ENCODE data around the gene RPL13A.

Gene RPL13A

DNA sequence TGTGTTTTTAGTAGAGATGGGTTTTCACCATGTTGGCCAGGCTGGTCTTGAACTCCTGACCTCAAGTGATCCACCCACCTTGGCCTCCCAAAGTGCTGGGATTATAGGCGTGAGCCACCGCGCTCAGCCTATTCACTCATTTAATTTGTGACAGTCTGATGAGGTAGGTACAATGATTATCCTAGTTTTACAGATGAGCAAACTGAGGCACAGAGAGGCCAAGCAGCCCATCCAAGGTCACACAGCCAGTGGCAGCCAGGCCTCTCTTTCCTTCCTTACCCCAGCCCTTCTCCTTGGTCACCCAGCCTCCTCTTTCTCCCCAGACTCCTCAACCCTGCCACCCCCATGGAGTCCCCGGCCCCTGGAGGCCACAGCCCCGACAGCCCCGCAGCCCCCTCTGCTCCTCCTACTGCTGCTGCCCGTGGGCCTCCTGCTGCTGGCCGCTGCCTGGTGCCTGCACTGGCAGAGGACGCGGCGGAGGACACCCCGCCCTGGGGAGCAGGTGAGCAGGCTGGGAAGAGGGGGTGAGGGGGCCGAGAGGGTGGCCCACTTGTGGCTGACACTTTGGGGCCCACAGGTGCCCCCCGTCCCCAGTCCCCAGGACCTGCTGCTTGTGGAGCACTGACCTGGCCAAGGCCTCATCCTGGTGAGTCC lies 7.3 kb upstream of the RPL13A start:
- DNase-seq (ENCODE audit: low read depth in 1 of 2, low spot score in 1 of 2): no peak

DNA sequence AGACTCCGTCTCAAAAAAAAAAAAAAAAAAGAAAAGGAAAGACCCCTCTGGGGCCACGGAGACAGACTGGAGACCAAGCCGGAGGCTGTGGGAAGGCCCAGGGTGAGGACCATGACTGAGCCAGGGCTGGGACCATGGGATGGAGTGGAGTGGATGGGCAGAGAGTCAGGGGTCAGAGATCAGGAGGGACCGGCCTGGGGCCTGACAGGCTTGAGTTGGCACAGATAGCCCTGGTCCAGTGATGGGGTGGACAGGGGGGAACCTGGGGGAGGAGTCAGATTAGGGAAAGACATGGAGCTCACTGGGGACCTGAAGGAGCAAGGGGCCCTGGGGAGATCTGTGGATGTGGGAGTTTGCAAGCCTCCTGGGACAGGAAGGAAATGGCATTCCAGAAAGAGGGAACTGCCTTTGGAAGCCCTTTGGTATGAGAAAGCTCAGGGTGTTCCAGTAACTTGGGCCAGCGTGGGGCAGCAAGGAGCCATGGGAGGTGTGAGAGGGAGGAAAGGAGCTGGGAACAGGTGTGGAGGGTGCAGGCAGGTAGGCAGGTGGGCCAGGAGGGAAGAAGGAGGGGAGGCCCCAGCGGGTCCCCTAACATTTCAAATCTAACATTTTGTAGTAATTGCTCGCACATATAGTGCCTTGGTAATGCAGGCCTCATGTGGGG lies 6.3 kb upstream of the RPL13A start:
- DNase-seq (ENCODE audit: low read depth in 1 of 2, low spot score in 1 of 2): no peak

GRCh38 chr19:49486232-49486631 lies 1.2 kb upstream of the RPL13A start:
- no peak for DNase-seq (ENCODE audit: low read depth in 1 of 2, low spot score in 1 of 2)

DNA sequence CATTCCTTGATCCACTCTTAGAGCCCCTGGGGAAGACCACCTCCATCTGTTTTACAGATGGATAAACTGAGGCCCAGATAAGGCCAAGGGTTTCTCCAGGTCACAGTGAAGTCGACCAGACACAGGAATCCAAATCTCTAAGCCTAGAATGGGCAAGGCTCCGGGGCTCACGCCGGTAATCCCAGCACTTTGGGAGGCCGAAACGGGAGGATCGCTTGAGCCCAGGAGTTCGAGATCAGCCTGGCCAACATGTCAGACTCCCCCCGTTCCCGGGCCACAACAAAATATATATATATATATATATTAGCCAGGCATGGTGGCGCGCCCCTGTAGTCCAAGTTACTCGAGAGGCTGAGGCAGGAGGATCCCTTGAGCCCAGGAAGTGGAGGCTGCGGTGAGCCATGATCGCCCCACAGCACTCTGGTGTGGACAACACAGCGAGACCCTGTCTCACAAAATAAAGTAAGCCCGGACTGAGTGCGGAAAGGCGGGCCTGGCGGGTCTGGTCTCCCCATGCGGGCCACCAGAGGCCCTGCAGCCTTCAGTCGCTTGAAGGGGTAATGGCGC lies 615 bp upstream of the RPL13A start:
- no peak for DNase-seq (ENCODE audit: low read depth in 1 of 2, low spot score in 1 of 2)

DNA sequence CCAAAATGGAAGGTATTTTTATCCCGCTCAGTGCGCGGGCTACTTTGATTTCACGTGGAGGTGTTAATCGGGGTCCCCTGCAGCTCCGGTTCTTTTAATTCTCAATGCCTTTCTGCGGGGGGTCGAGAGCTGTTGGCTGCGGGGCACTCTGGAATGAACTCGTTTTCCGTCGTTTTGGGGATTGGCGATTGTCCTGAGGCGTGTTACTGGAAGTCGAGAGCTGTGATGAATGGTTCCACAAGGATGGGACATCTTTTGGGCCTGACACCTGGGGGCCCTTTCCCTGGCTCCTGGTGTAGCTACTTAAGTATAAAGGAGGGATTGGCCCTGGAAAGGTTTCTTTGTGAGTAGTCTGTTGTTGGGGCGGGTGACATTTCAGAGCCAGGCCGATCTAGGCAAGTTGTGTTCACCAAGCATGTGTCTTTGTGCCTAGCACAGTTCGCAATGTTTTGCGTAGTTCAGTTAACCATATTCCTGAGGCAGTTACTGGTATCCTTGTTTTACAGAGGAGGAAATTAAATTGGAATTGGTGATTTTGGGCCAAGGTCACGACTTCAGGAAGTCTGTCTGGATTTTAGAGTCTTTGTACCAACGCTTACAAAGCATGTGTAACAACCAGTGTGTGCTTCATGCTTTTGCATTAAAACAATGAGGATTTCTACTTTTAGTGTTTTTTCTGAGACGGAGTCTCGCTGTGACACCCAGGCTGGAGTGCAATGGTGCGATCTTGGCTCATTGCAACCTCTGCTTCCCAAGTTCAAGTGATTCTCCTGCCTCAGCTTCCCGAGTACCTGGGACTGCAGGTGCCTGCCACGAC lies 846 bp downstream of the RPL13A start:
- no peak for DNase-seq (ENCODE audit: low read depth in 1 of 2, low spot score in 1 of 2)

- DNase-seq (ENCODE audit: low read depth in 1 of 2, low spot score in 1 of 2): no peak
Observed at GRCh38 chr19:49488863-49489537, 1.6 kb downstream of the RPL13A start.

DNA sequence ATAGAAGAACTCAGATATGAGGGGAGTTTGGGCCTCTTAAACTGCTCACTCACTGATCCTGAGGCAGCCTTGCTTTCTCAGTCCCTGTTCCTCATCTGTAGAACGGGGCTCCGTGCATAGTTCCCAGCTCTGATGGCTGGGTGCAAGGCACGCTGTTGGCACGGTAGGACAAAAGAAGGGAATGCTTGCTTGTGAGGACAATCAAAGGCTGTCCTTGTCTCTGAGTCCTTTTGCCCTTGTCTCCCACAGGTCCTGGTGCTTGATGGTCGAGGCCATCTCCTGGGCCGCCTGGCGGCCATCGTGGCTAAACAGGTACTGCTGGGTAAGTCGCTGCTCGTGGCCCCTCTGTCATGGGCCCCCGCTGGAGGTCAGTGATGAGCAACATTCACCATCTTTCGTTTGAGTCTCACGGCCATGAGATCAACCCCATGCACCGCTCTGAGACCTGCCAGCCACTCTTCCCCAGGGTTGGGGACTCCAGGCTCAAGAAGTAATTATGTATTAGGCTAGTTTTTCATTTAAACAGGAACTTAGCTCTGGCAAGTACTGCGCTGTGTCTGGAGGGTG lies 2.3 kb downstream of the RPL13A start:
- no peak for DNase-seq (ENCODE audit: low read depth in 1 of 2, low spot score in 1 of 2)

DNA sequence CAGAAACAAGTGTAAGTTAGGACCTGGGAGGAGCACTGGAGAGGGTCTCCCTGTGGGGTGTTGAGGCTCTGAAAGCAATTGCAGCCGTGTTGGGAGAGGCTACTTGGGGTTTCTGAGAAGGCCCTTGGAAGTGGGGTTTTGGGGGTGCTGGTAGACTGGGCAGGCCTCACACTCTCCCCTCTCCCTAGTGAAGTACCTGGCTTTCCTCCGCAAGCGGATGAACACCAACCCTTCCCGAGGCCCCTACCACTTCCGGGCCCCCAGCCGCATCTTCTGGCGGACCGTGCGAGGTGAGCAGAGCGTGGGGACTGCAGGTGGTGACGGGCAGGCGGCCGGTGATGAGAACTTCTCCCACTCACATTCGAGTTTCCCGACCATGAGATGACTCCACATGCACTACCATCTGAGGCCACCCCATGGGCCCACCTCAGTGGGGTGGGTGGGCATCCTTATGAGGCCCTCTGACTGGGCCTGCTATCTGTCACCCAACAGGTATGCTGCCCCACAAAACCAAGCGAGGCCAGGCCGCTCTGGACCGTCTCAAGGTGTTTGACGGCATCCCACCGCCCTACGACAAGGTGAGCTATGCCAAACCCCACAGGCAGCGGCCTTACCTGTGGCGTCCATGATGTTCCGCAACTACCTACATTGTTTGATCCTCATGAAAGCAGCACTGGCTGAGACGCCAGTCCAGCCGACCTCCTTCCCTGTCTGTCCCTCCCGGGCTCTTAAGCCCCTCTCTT lies 3.0 kb downstream of the RPL13A start:
- DNase-seq (ENCODE audit: low read depth in 1 of 2, low spot score in 1 of 2): no peak

DNA sequence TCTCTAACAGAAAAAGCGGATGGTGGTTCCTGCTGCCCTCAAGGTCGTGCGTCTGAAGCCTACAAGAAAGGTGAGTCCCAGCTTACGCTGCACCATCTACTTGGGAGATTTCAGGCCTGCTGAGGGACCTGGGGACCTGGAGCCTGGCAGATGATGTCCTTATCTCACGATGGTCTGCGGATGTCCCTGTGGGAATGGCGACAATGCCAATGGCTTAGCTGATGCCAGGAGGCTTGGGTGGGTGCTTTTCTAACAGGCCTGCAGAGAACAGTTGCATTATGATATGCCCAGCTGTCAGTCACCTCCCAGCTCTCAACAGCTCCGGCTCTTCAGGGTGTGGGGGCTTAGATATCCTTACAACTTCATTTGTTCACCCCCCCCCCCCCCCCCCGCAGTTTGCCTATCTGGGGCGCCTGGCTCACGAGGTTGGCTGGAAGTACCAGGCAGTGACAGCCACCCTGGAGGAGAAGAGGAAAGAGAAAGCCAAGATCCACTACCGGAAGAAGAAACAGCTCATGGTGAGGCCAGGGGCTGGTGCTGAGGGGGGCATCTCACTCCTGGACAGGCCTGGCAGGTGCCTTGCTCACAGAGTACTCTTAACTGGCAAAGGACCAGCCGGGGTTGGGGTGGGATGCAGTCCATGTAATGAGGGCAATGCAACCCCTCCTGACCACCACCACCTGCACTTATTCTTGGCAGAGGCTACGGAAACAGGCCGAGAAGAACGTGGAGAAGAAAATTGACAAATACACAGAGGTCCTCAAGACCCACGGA lies 3.8 kb downstream of the RPL13A start:
- DNase-seq (ENCODE audit: low read depth in 1 of 2, low spot score in 1 of 2): no peak

GRCh38 chr19:49491804-49492572 lies 4.6 kb downstream of the RPL13A start:
- DNase-seq (ENCODE audit: low read depth in 1 of 2, low spot score in 1 of 2): no peak

DNA sequence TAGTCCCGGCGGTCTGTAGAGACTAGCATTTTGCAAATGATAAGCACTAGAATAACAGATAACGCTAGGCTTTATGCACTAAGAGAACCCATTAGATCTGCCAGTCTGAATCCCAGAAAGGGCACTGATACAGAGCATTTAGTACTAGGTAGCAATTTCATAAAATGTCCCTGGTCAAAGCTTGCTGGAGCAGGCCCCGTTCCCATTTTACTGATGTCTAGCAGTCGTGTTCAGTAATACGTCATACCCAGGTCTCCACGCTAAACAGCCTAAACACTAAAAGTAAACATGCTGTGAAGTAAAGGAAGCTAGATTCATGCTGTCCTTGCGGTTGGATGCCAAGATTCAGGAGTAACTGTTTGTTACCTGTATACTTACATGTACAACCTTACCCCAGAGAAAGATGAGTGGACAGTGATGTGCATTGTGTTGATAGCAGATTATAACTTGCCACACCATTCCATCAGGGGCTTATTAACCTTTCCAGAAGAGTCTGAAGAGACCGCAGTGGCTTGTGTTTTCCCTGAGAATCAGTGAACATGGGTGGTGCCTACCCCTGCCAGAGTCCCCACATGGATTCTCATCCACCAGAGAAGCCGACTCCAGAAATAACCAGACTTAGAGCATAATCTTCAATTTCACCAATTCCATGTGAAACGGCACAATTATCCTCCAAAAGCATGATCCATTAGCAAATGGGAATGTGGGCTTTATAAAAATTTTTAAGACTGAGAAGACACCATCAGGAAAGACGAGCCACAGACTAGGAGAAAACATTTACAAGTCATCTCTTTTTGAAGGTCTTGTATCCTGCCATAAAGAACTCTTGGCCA lies 5.4 kb downstream of the RPL13A start:
- DNase-seq (ENCODE audit: low read depth in 1 of 2, low spot score in 1 of 2): no peak

GRCh38 chr19:49496574-49497008 lies 9.2 kb downstream of the RPL13A start:
- DNase-seq (ENCODE audit: low read depth in 1 of 2, low spot score in 1 of 2): no peak

GRCh38 chr19:49497047-49497788 lies 9.8 kb downstream of the RPL13A start:
- DNase-seq (ENCODE audit: low read depth in 1 of 2, low spot score in 1 of 2): peak; percentile 42 to 61

DNA sequence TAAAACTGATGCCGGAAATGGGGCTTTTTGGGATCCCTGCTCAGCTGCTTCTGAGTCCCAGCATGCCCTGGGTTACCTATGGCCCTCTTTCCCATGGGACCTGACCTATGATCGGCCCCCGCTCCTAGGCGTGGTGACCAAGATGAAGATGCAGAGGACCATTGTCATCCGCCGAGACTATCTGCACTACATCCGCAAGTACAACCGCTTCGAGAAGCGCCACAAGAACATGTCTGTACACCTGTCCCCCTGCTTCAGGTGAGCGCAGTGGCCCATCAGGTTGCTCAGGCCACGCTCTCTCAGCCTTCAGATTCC lies 10.3 kb downstream of the RPL13A start:
- DNase-seq (ENCODE audit: low read depth in 1 of 2, low spot score in 1 of 2): no peak

DNA sequence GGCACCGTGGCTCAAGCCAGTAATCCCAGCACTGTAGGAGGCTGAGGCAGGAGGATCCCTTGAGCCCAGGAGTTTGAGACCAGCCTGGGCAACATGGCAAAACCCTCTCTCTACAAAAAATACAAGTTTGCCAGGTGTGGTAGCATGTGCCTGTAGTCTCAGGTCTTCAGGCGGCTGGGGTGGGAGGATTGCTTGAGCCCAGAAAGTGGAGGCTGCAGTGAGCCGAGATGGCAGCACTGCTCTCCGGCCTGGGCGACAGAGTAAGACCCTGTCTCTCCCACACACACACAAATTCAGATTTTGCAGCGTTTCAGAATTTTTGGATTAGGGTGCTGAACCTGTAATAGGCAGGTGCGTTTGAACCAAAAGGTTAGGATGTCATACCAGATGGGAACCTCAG lies 11.1 kb downstream of the RPL13A start:
- DNase-seq (ENCODE audit: low read depth in 1 of 2, low spot score in 1 of 2): no peak

DNA sequence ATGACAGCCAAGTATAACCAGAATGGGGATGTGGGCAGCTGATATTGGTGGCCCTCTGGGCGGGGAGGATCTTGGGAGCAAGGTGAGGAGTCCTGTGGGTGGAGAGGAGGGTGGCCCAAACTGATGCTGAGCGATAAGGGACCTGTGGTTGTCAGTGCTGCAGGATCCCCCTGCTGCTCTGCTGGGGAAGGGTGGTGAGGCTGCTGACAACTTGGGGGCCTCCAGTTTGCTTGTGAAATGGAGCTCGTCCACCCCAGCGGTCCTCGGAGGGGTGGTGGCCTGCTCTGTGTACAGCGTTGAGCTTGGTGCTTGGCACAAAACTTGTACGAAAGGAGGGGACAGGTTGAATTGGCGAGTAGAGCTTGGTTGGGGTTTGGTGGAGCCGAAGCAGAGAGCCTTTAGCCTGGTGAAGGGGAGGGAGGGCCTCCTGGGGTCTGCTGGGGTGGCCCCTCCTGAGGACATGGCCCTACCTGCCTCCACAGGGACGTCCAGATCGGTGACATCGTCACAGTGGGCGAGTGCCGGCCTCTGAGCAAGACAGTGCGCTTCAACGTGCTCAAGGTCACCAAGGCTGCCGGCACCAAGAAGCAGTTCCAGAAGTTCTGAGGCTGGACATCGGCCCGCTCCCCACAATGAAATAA lies 11.7 kb downstream of the RPL13A start:
- DNase-seq (ENCODE audit: low read depth in 1 of 2, low spot score in 1 of 2): no peak
